Dedifferentiated amniotic fluid mesenchymal stem cell (primary cell): ENCODE measurements around the gene NUP88.
A peak's percentile ranks its signal among the peaks of the same experiment; 100 is the strongest.

Experiments used
- DNase-seq: peaks from one replicate; pipeline ENCODE4 v3.0.0-alpha.2; 2016; ENCODE audit errors: extremely low spot score

Gene NUP88

GRCh38 chr17:5419959-5420653 lies 644 bp upstream of the NUP88 start, which contains the start of gene RPAIN:
Gene RPAIN (plus strand): TSS chr17:5420182. CDS start chr17:5420211, 29 bp downstream.
- peak; percentile 70 for DNase-seq

- peak; percentile 34 for DNase-seq
Observed at GRCh38 chr17:5418858-5419355, 555 bp downstream of the NUP88 start.

GRCh38 chr17:5416901-5417300 lies 2.6 kb downstream of the NUP88 start:
- DNase-seq = no peak

- DNase-seq = peak; percentile 80
Observed at GRCh38 chr17:5413682-5414081, 5.8 kb downstream of the NUP88 start.

GRCh38 chr17:5410594-5411272 lies 8.7 kb downstream of the NUP88 start:
- DNase-seq = no peak

GRCh38 chr17:5408186-5408585 lies 11.3 kb downstream of the NUP88 start:
- no peak for DNase-seq

- DNase-seq = no peak
Observed at GRCh38 chr17:5405400-5405799, 14.1 kb downstream of the NUP88 start.

GRCh38 chr17:5399767-5400166 lies 19.7 kb downstream of the NUP88 start:
- no peak for DNase-seq

- DNase-seq = peak; percentile 12
Observed at GRCh38 chr17:5396612-5397011, 22.9 kb downstream of the NUP88 start.

GRCh38 chr17:5391678-5392077 lies 27.8 kb downstream of the NUP88 start:
- DNase-seq = no peak

- no peak for DNase-seq
Observed at GRCh38 chr17:5381542-5381941, 37.9 kb downstream of the NUP88 start.

GRCh38 chr17:5380491-5381135 lies 38.8 kb downstream of the NUP88 start:
- no peak for DNase-seq

- no peak for DNase-seq
Observed at GRCh38 chr17:5379351-5380107, 39.9 kb downstream of the NUP88 start.

GRCh38 chr17:5378566-5379207 lies 40.8 kb downstream of the NUP88 start:
- no peak for DNase-seq

- DNase-seq = no peak
Observed at GRCh38 chr17:5373112-5373511, 46.4 kb downstream of the NUP88 start.

GRCh38 chr17:5370411-5370810 lies 49.1 kb downstream of the NUP88 start:
- no peak for DNase-seq

- DNase-seq = no peak
Observed at GRCh38 chr17:5365831-5366230, 53.6 kb downstream of the NUP88 start.

GRCh38 chr17:5364696-5365095 lies 54.8 kb downstream of the NUP88 start:
- no peak for DNase-seq

- DNase-seq = no peak
Observed at GRCh38 chr17:5364156-5364555, 55.3 kb downstream of the NUP88 start.

- DNase-seq = no peak
Observed at GRCh38 chr17:5362162-5362811, 57.2 kb downstream of the NUP88 start.

GRCh38 chr17:5361426-5361825 lies 58.0 kb downstream of the NUP88 start:
- no peak for DNase-seq
